Measurements from ENCODE around the gene ORMDL2.
"Not testable (repeated sequence)": the region's sequence is repeated elsewhere in the genome, so short reads cannot be mapped to it uniquely, and the experiment has no call there.

Gene ORMDL2

DNA sequence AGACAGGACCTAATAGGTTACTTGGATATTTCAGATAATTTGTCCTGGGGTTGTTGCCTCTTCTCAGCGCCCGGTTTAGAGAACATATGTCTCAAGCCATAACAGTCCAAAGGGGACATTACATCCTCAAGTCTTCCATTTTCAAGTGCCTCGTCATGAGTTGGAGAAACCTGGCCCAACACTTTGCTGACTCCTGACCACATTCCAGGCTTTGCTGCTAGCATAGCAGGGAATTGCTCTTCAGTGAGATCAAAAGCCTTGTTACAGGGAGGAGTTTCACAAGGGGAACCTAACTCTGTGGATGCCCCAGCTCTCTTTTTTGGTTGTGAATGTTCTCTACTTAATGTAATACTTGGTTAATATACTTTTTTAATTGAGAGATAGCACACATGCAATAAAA, 33.1 kb downstream of the ORMDL2 start:
- DNase-seq: no peak

- DNase-seq: no peak
Measured at GRCh38 chr12:55852740-55853139, 34.9 kb downstream of the ORMDL2 start.

- DNase-seq: no peak
Measured at GRCh38 chr12:55861396-55861795, 43.6 kb downstream of the ORMDL2 start.

DNA sequence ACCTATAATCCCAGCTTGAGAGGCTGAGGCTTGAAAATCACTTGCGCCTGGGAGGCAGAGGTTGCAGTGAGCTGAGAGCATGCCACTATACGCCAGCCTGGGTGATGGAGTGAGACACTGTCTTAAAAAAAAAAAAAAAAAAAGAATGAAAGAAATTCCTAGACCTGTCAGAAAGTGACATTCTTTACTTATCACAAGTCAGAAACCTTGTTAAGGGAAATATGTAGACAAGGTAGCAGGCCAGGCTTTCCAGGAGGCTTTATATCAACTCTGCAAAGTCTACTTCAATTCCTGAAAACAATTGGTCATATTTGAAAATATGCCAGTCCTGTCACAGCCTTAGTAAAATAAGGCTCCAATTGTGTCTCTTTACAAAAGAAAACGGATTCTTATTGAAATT, 44.0 kb downstream of the ORMDL2 start:
- no peak for DNase-seq

DNA sequence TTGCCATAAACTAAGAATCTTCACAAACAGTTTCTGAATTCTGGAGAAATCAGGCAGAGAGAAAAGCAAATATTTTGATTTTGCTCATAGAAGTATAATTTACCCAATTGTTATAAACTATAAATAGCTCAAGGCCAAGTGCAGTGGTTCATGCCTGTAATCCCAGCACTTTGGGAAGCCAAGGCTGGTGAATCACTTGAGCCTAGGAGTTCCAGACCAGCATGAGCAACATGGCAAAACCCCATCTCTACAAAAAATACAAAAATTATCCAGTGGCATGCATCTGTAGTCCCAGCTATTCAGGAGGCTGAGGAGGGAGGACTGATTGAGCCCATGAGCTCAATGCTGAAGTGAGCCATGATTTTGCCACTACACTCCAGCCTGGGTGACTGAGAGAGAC, 44.4 kb downstream of the ORMDL2 start:
- DNase-seq: no peak

GRCh38 chr12:55862931-55863330, 45.1 kb downstream of the ORMDL2 start:
- not testable (repeated sequence) for DNase-seq

GRCh38 chr12:55865327-55865726, 47.5 kb downstream of the ORMDL2 start:
- DNase-seq: no peak

DNA sequence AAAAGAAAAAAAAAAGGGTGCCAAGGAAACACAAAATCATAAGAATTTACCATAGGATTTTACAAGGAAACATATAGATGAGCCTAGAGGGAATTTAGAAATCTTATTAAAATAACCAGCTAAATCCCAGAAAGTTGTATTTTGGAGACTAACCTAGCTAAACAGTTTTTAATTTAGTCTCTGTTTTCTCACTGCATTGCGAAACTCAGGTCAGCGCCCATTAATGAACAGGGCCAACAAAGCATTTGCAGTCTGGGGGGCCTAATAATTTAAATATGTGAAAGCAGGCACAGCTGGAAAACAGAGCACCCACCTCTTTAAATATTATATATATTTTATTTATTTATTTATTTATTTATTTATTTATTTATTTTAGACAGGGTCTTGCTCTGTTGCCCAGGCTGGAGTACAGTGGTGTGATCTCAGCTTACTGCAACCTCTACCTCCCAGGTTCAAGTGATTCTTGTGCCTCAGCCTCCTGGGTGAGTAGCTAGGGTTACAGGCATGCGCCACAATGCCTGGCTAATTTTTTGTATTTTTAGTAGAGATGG, 48.7 kb downstream of the ORMDL2 start:
- not testable (repeated sequence) for DNase-seq

Data from nucleus accumbens (tissue), 56 donors.